ENCODE measurements around the gene GTPBP2.

DNA sequence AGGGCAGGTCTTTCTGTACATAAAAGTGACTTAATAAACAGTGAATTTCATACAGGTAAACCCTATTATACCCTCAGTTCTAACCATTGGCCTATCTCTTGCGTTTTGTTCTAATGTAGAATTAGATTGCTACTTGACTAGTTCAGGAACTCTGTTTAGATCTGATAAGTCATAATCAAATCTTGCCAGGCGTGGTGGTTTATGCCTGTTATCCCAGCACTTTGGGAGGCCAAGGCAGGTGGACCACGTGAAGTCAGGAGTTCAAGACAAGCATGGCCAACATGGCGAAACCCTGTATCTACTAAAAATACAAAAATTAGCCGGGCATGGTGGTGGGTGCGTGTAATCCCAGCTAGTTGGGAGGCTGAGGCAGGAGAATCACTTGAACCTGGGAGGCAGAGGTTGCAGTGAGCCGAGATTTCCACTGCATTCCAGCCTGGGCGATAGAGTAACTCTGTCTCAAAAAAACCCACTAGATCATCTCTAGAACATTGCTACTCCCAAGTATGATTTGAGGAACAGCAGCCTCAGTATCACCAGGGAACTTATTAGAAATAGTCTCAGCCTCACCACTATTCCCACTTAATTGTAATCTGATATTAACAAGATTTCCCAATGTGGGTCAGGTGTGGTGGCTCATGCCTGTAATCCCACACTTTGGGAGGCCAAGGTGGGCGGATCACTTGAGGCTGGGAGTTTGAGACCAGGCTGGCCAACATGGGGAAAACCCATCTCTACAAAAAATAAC lies 12.2 kb downstream of the GTPBP2 start:
- TF ChIP-seq, protein P1, sequence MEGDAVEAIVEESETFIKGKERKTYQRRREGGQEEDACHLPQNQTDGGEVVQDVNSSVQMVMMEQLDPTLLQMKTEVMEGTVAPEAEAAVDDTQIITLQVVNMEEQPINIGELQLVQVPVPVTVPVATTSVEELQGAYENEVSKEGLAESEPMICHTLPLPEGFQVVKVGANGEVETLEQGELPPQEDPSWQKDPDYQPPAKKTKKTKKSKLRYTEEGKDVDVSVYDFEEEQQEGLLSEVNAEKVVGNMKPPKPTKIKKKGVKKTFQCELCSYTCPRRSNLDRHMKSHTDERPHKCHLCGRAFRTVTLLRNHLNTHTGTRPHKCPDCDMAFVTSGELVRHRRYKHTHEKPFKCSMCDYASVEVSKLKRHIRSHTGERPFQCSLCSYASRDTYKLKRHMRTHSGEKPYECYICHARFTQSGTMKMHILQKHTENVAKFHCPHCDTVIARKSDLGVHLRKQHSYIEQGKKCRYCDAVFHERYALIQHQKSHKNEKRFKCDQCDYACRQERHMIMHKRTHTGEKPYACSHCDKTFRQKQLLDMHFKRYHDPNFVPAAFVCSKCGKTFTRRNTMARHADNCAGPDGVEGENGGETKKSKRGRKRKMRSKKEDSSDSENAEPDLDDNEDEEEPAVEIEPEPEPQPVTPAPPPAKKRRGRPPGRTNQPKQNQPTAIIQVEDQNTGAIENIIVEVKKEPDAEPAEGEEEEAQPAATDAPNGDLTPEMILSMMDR (IDR thresholded peaks at IDR 0.05), result no peak
- TF ChIP-seq TAF1 (IDR thresholded peaks at IDR 0.05; ENCODE audit: borderline replicate concordance, low read depth, low read length), result no peak
- no peak for TF ChIP-seq POLR2AphosphoS5 (IDR thresholded peaks at IDR 0.05; ENCODE audit: low read depth, low read length)
- TF ChIP-seq EP300 (IDR thresholded peaks at IDR 0.05; ENCODE audit: borderline replicate concordance in 1 of 2, low read depth in 1 of 2, low read length in 1 of 2), result no peak
- TF ChIP-seq, protein P2, sequence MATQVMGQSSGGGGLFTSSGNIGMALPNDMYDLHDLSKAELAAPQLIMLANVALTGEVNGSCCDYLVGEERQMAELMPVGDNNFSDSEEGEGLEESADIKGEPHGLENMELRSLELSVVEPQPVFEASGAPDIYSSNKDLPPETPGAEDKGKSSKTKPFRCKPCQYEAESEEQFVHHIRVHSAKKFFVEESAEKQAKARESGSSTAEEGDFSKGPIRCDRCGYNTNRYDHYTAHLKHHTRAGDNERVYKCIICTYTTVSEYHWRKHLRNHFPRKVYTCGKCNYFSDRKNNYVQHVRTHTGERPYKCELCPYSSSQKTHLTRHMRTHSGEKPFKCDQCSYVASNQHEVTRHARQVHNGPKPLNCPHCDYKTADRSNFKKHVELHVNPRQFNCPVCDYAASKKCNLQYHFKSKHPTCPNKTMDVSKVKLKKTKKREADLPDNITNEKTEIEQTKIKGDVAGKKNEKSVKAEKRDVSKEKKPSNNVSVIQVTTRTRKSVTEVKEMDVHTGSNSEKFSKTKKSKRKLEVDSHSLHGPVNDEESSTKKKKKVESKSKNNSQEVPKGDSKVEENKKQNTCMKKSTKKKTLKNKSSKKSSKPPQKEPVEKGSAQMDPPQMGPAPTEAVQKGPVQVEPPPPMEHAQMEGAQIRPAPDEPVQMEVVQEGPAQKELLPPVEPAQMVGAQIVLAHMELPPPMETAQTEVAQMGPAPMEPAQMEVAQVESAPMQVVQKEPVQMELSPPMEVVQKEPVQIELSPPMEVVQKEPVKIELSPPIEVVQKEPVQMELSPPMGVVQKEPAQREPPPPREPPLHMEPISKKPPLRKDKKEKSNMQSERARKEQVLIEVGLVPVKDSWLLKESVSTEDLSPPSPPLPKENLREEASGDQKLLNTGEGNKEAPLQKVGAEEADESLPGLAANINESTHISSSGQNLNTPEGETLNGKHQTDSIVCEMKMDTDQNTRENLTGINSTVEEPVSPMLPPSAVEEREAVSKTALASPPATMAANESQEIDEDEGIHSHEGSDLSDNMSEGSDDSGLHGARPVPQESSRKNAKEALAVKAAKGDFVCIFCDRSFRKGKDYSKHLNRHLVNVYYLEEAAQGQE (IDR thresholded peaks at IDR 0.05; ENCODE audit: low read depth, low read length), result no peak
- no peak for TF ChIP-seq GATA2 (CRISPR knock-in tag; IDR thresholded peaks at IDR 0.05)
- TF ChIP-seq, protein P3, sequence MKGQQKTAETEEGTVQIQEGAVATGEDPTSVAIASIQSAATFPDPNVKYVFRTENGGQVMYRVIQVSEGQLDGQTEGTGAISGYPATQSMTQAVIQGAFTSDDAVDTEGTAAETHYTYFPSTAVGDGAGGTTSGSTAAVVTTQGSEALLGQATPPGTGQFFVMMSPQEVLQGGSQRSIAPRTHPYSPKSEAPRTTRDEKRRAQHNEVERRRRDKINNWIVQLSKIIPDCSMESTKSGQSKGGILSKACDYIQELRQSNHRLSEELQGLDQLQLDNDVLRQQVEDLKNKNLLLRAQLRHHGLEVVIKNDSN (IDR thresholded peaks at IDR 0.05; ENCODE audit: borderline replicate concordance, low read depth), result no peak
- no peak for TF ChIP-seq SIN3A (IDR thresholded peaks at IDR 0.05; ENCODE audit: borderline replicate concordance, low read depth, low read length)
- TF ChIP-seq, protein P4, sequence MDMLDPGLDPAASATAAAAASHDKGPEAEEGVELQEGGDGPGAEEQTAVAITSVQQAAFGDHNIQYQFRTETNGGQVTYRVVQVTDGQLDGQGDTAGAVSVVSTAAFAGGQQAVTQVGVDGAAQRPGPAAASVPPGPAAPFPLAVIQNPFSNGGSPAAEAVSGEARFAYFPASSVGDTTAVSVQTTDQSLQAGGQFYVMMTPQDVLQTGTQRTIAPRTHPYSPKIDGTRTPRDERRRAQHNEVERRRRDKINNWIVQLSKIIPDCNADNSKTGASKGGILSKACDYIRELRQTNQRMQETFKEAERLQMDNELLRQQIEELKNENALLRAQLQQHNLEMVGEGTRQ (IDR thresholded peaks at IDR 0.05; ENCODE audit: borderline replicate concordance, low read depth, low read length), result no peak
- no peak for TF ChIP-seq YY1 (IDR thresholded peaks at IDR 0.05; ENCODE audit: low read depth)
- no peak for TF ChIP-seq GABPA (IDR thresholded peaks at IDR 0.05; ENCODE audit: low read depth)
- TF ChIP-seq MXI1 (IDR thresholded peaks at IDR 0.05; ENCODE audit: low read depth, low read length), result no peak

Data from SK-N-SH (cell line).